ENCODE results near the gene DUSP14. TPM values are rescaled to one million over a fixed set of nuclear protein-coding genes. Genes with fewer than 3 reads are reported as not detected.

The DUSP14 gene, protein sequence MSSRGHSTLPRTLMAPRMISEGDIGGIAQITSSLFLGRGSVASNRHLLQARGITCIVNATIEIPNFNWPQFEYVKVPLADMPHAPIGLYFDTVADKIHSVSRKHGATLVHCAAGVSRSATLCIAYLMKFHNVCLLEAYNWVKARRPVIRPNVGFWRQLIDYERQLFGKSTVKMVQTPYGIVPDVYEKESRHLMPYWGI
- total RNA-seq (2022; extraction: Qiagen RNA extraction) = 41.4 to 50.7 TPM (median 46.6 TPM) in 5 replicates

DNA sequence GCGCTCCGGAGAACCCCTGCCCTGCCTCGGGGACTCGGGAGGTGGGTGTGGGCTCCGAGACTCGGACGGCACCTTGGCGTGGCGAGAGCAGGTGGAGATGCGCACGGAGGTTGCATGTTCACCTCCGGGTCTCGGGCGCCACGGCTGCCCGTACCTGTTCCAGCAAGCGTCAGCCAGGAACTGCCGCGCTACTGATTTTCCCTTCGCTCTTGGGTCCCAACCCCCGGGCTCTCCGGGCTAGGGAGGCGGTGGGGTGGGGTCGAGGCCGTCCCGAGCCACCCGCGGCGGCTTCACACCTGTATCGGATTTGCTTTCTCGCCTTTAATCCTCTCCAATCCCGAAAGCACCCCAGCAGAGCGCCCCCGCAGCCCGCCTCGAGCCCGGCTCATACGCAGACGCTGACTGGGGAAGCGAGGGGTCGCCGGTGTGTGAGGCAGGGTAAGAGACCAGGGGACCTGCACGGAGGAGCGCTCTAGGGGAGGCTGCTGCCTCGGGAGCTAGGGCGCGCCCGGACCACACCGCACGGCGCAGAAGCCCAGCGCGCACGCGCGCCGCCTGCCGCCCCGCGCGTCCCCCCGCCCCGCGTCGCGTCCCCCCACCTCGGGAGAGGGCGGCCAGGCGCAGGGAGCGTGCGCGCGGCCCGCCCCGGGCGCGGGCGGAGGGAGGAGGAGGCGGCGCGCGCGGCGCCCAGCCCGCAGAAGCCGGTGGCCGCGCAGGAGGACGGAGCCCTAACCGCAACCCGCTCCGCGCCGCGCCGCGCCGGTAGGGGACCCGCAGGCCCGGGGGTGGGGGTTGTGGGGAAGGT, at the start of gene DUSP14:
DUSP14 (plus strand) TSS at position 695 of the 805 bp plus-strand sequence. CDS start 22,382 bp downstream, outside the sequence.

Other genes with a start within 250 kb of the DUSP14 start
- not detected in 5 replicates for gene C17orf78, start 113.9 kb upstream of the DUSP14 start, total RNA-seq (2022; extraction: Qiagen RNA extraction)
- gene ACACA, start 83.1 kb upstream of the DUSP14 start, total RNA-seq (2022; extraction: Qiagen RNA extraction) = 43.3 to 50.7 TPM (median 45.1 TPM) in 5 replicates
- 11.0 to 12.7 TPM (median 11.8 TPM) in 5 replicates for gene TADA2A, start 83.0 kb upstream of the DUSP14 start, total RNA-seq (2022; extraction: Qiagen RNA extraction)
- 11.1 to 14.9 TPM (median 11.7 TPM) in 5 replicates for gene SYNRG, start 119.5 kb downstream of the DUSP14 start, total RNA-seq (2022; extraction: Qiagen RNA extraction)
- 23.7 to 28.9 TPM (median 26.0 TPM) in 5 replicates for gene DDX52, start 153.6 kb downstream of the DUSP14 start, total RNA-seq (2022; extraction: Qiagen RNA extraction)